CD14-positive monocyte (primary cell): ENCODE results near the gene SEH1L. TPM values are rescaled to one million over a fixed set of nuclear protein-coding genes. Genes with fewer than 3 reads are reported as not detected.

Experiments
- DNase-seq, 3 donors: peaks; one replicate each; pipeline ENCODE4 v3.0.0-alpha.2; 2011 to 2022
- H2AFZ ChIP-seq: 2 replicates; pipeline ENCODE4 v1.6.0; 2012; ENCODE audit warnings: mild to moderate bottlenecking, low read depth, low read length, inconsistent platforms; ENCODE audit not compliant: insufficient read depth, poor library complexity, severe bottlenecking
- H3K27ac ChIP-seq, 2 donors: 1 replicate in 1 of 2; 2 replicates in 1 of 2; pipeline ENCODE4 v1.5.1; 2012 to 2013; ENCODE audit warnings: low read length in 2 of 2, control low read depth in 1 of 2, inconsistent platforms in 1 of 2, low read depth in 1 of 2, mild to moderate bottlenecking in 1 of 2
- H3K27me3 ChIP-seq, 2 donors: one replicate each; pipeline versions ENCODE4 v1.6.0 to v1.6.1; 2011 to 2013; ENCODE audit warnings: low read length in 2 of 2; ENCODE audit not compliant: control insufficient read depth in 2 of 2, insufficient read depth in 2 of 2
- H3K36me3 ChIP-seq, 2 donors: replicated peaks in 1 of 2; 1 replicate in 1 of 2; 2 replicates in 1 of 2; pipeline versions ENCODE4 v1.5.1 to v1.6.1; 2012 to 2013; ENCODE audit warnings: low read length in 2 of 2, control low read depth in 1 of 2, inconsistent platforms in 1 of 2, mild to moderate bottlenecking in 1 of 2; ENCODE audit not compliant: insufficient read depth in 2 of 2, control insufficient read depth in 1 of 2
- H3K4me1 ChIP-seq, 2 donors: 1 replicate in 1 of 2; 2 replicates in 1 of 2; pipeline versions ENCODE4 v1.5.1 to v1.6.1; 2012 to 2013; ENCODE audit warnings: low read length in 2 of 2, control low read depth in 1 of 2, inconsistent platforms in 1 of 2, mild to moderate bottlenecking in 1 of 2, moderate library complexity in 1 of 2; ENCODE audit not compliant: insufficient read depth in 2 of 2, control insufficient read depth in 1 of 2
- H3K4me2 ChIP-seq: replicated peaks from 2 replicates; pipeline ENCODE3; 2012; ENCODE audit warnings: low read length, moderate library complexity, mild to moderate bottlenecking; ENCODE audit not compliant: poor library complexity, severe bottlenecking; ENCODE audit errors: extremely low read depth
- H3K4me3 ChIP-seq, 3 experiments: fragments of 200-600 bp in 1 of 3; sonication (generic) in 1 of 3; replicated peaks in 1 of 3; 1 replicate in 2 of 3; 2 replicates in 1 of 3; pipeline ENCODE4 v1.5.1; 2011 to 2013; ENCODE audit warnings: low read length in 3 of 3, mild to moderate bottlenecking in 3 of 3, control low read depth in 2 of 3, low read depth in 2 of 3, inconsistent platforms in 1 of 3, moderate library complexity in 1 of 3
- H3K79me2 ChIP-seq: 2 replicates; pipeline ENCODE4 v1.6.0; 2012; ENCODE audit warnings: mild to moderate bottlenecking, control low read depth, inconsistent platforms, low read length, moderate library complexity; ENCODE audit not compliant: insufficient read depth
- H3K9ac ChIP-seq: 2 replicates; pipeline ENCODE4 v1.6.0; 2017; ENCODE audit warnings: low read length, mild to moderate bottlenecking; ENCODE audit not compliant: insufficient read depth, poor library complexity, severe bottlenecking
- H3K9me3 ChIP-seq, 2 donors: replicated peaks in 1 of 2; 1 replicate in 1 of 2; 2 replicates in 1 of 2; pipeline versions ENCODE4 v1.5.1 to v1.6.1; 2012 to 2013; ENCODE audit warnings: low read length in 2 of 2, control low read depth in 1 of 2; ENCODE audit not compliant: control insufficient read depth in 1 of 2, insufficient read depth in 1 of 2
- H4K20me1 ChIP-seq: 2 replicates; pipeline ENCODE4 v1.6.0; 2012; ENCODE audit warnings: mild to moderate bottlenecking, low read length, control low read depth, moderate library complexity; ENCODE audit not compliant: insufficient read depth
- H3K27ac Mint-ChIP-seq, 7 donors: one replicate each; pipeline ENCODE4 v1.8.0; 2020; ENCODE audit warnings: mild to moderate bottlenecking in 7 of 7, mixed read lengths in 7 of 7, moderate library complexity in 6 of 7, inconsistent platforms in 2 of 7
- H3K27me3 Mint-ChIP-seq, 3 donors: one replicate each; pipeline ENCODE4 v1.8.0; 2021 to 2022; ENCODE audit warnings: low read depth in 3 of 3, mild to moderate bottlenecking in 3 of 3, mixed read lengths in 3 of 3, moderate library complexity in 3 of 3, inconsistent platforms in 1 of 3
- H3K36me3 Mint-ChIP-seq, 2 donors: one replicate each; pipeline ENCODE4 v1.8.0; 2020; ENCODE audit warnings: mixed read lengths in 2 of 2, inconsistent platforms in 1 of 2, mild to moderate bottlenecking in 1 of 2
- H3K4me1 Mint-ChIP-seq: one replicate; pipeline ENCODE4 v1.8.0; 2020; ENCODE audit warnings: mild to moderate bottlenecking, mixed read lengths
- H3K4me3 Mint-ChIP-seq, 2 donors: one replicate each; pipeline ENCODE4 v1.8.0; 2020; ENCODE audit warnings: mild to moderate bottlenecking in 2 of 2, mixed read lengths in 2 of 2, moderate library complexity in 1 of 2
- H3K9me3 Mint-ChIP-seq, 7 donors: one replicate each; pipeline ENCODE4 v1.8.0; 2020 to 2022; ENCODE audit warnings: mixed read lengths in 7 of 7, mild to moderate bottlenecking in 6 of 7, moderate library complexity in 6 of 7, inconsistent platforms in 2 of 7
- CTCF ChIP-seq: fragments of 200-600 bp; IDR thresholded peaks from one replicate; pipeline ENCODE4 v1.8.0; 2022; ENCODE audit warnings: antibody characterized with exemption, mild to moderate bottlenecking
- WGBS: methylation state at CpG from one replicate; pipeline ENCODE4 v1.1.5; 2013; ENCODE audit warnings: missing lambda C conversion rate; ENCODE audit not compliant: insufficient coverage; 5-methylcytosine and 5-hydroxymethylcytosine counted together
- intact Hi-C, 2 donors: fragments of 100-400 bp; cut with micrococcal nuclease; formaldehyde crosslinking; loops; one replicate each; pipeline versions ENCODE4 v1.15.0 to v1.15.1; 2023
- polyA plus RNA-seq, 3 donors: library from polyadenylated mRNA; depleted of rRNA in 1 of 3; unstranded in 2 of 3; stranded (reverse) in 1 of 3; fragments of 300-500 nt in 2 of 3; fragments of >200 nt in 1 of 3; fragmentation: Illumina TruSeq in 2 of 3; gene quantifications; 1 replicate in 2 of 3; 2 replicates in 1 of 3; pipeline ENCODE4 v1.2.3, GENCODE V29; 2012 to 2021

The SEH1L gene
- polyA plus RNA-seq, 3 donors = 7.1 to 26.9 (median 25.9) TPM

- Histone ChIP-seq H3K9ac (no peak overlapping the region), H3K4me3 (no peak overlapping the region), H3K27me3 (no peaks in the 10 kb centered on the region), H3K9me3 (no peaks in the 10 kb centered on the region), H3K4me2 (no peak overlapping the region), H2AFZ (peak overlapping the region; percentile 95), H3K36me3 (peaks cover 7 to 17% of the 10 kb centered on the region in 2 donors), H3K4me1 (peaks cover 21 to 29% of the 10 kb centered on the region in 2 donors), H3K79me2 (peaks cover 32% of the 10 kb centered on the region), H4K20me1 (peaks cover 19% of the 10 kb centered on the region), H3K27ac (no peak overlapping the region)
- DNase-seq = no peak
- intact Hi-C loops = loop anchor here (2.0 to 10.0 kb wide), 5 partner anchors 41 to 155 kb away; partner anchors contain the start of genes SEH1L (in 2 of the 2) and PTPN2 (in 1 of the 2)
- no peak for TF ChIP-seq CTCF
- Mint-ChIP-seq H3K36me3 (peaks cover 11% of the 10 kb centered on the region in 2 donors), H3K4me1 (peaks cover 26% of the 10 kb centered on the region), H3K4me3 (peak overlapping the region; percentile 98 to 99), H3K27me3 (no peaks in the 10 kb centered on the region), H3K9me3 (no peaks in the 10 kb centered on the region), H3K27ac (peak overlapping the region in 3 of 7 donors; percentile 12 to 96 (median 93))
- 96% methylated on average over 3 of the region's 8 CpGs for WGBS
Measured at GRCh38 chr18:12989397-12990122, 41.7 kb downstream of the SEH1L start.

DNA sequence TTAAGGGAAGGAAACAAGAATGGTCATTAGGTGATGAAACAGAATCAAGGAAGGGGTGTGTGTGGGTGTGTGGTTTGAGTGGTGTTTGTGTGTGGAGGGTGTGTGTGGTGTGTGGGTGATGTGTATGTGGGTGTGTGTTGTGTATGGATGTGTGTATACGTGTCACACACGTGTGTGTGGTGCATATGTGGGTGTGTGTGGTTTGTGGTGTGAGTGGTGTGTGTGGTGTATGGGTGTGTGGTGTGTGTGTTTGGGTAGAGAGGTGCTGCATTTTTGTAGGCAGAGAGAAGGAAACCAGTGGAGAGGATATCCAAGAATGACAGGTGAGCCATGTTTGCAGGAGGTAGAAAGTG lies 42.3 kb downstream of the SEH1L start:
- Mint-ChIP-seq H3K9me3 (no peaks in the 10 kb centered on the region), H3K27me3 (no peaks in the 10 kb centered on the region), H3K4me1 (peaks cover 26% of the 10 kb centered on the region), H3K27ac (peak overlapping the region in 5 of 7 donors; percentile 36 to 96 (median 93)), H3K4me3 (peak overlapping the region; percentile 98 to 99), H3K36me3 (peaks cover 7 to 9% of the 10 kb centered on the region in 2 donors)
- intact Hi-C loops = loop anchor here (2.0 to 10.0 kb wide), 5 partner anchors 41 to 155 kb away; partner anchors contain the start of genes SEH1L (in 2 of the 2) and PTPN2 (in 1 of the 2)
- TF ChIP-seq CTCF = no peak
- H3K4me3 ChIP-seq = peak overlapping the region in 2 of 3 experiments; percentile 76 to 98
- H2AFZ ChIP-seq = peak overlapping the region; percentile 95
- H4K20me1 ChIP-seq = peaks cover 24% of the 10 kb centered on the region
- DNase-seq = no peak
- H3K36me3 ChIP-seq = peaks cover 6 to 14% of the 10 kb centered on the region in 2 donors
- peak overlapping the region; percentile 95 for H3K4me2 ChIP-seq
- peaks cover 38% of the 10 kb centered on the region for H3K79me2 ChIP-seq
- H3K27me3 ChIP-seq = no peaks in the 10 kb centered on the region
- H3K4me1 ChIP-seq = peaks cover 21 to 29% of the 10 kb centered on the region in 2 donors
- H3K27ac ChIP-seq = no peak overlapping the region
- 32% methylated on average over 2 of the region's 2 CpGs for WGBS
- peak overlapping the region; percentile 83 for H3K9ac ChIP-seq
- no peaks in the 10 kb centered on the region for H3K9me3 ChIP-seq
